ENCODE data around the gene C1S.

DNA sequence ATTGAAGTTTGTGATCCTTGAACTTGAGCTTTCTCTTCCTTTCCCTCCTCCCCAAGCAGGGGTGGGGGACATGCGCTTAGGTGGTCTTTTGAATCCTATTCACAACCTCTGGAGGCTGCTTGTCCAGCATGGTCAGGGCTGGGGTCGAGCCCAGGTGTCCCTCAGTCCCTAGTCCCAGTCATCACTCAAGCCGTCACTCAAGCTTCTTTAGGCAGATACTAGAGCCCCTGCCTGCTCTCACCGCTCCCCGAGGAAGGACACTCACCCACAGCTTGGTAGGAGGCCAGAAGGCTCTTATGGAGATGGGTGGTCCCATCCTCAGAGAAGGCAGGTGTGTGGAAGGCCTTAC lies 49.0 kb downstream of the C1S start:
- TF ChIP-seq, protein P1, sequence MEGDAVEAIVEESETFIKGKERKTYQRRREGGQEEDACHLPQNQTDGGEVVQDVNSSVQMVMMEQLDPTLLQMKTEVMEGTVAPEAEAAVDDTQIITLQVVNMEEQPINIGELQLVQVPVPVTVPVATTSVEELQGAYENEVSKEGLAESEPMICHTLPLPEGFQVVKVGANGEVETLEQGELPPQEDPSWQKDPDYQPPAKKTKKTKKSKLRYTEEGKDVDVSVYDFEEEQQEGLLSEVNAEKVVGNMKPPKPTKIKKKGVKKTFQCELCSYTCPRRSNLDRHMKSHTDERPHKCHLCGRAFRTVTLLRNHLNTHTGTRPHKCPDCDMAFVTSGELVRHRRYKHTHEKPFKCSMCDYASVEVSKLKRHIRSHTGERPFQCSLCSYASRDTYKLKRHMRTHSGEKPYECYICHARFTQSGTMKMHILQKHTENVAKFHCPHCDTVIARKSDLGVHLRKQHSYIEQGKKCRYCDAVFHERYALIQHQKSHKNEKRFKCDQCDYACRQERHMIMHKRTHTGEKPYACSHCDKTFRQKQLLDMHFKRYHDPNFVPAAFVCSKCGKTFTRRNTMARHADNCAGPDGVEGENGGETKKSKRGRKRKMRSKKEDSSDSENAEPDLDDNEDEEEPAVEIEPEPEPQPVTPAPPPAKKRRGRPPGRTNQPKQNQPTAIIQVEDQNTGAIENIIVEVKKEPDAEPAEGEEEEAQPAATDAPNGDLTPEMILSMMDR (conservative IDR thresholded peaks at IDR 0.05; ENCODE audit: low read depth, low read length): no peak
- TF ChIP-seq EZH2 (IDR thresholded peaks at IDR 0.05; ENCODE audit: borderline replicate concordance, low read depth, low read length, poor library complexity, severe bottlenecking): no peak
